Esophagus muscularis mucosa (tissue), 4 donors: ENCODE results near the gene PCDHGC3. TPM values are rescaled to one million over a fixed set of nuclear protein-coding genes. Genes with fewer than 3 reads are reported as not detected.

Experiments used
- DNase-seq: peaks from one replicate; pipeline ENCODE4 v3.0.0-alpha.2; 2017; ENCODE audit errors: extremely low spot score
- H3K27ac ChIP-seq, 4 donors: fragments of 200-600 bp; sonication (generic); replicated peaks in 1 of 4; 1 replicate in 3 of 4; 2 replicates in 1 of 4; pipeline ENCODE4 v1.5.1; 2016 to 2019; ENCODE audit warnings: mild to moderate bottlenecking in 1 of 4
- H3K27me3 ChIP-seq, 4 donors: fragments of 200-600 bp; sonication (generic); one replicate each; pipeline versions ENCODE4 v1.5.1 to v1.6.0; 2016 to 2019
- H3K36me3 ChIP-seq, 4 donors: fragments of 200-600 bp; sonication (generic); one replicate each; pipeline ENCODE4 v1.5.1; 2016 to 2019
- H3K4me1 ChIP-seq, 4 donors: fragments of 200-600 bp; sonication (generic); one replicate each; pipeline ENCODE4 v1.5.1; 2016 to 2019
- H3K4me3 ChIP-seq, 4 donors: fragments of 200-600 bp; sonication (generic); 1 replicate in 2 of 4; 2 replicates in 2 of 4; pipeline ENCODE4 v1.5.1; 2016 to 2019; ENCODE audit warnings: mild to moderate bottlenecking in 4 of 4, moderate library complexity in 1 of 4
- H3K9me3 ChIP-seq, 4 donors: fragments of 200-600 bp; sonication (generic); 1 replicate in 3 of 4; 2 replicates in 1 of 4; pipeline ENCODE4 v1.5.1; 2016 to 2019
- CTCF ChIP-seq, 3 experiments: fragments of 200-600 bp in 2 of 3; fragments of 450-650 bp in 1 of 3; sonication (generic) in 2 of 3; IDR thresholded peaks; one replicate each; pipeline ENCODE4 v1.5.1; 2017 to 2019; ENCODE audit warnings: antibody characterized with exemption in 3 of 3, mild to moderate bottlenecking in 2 of 3, moderate library complexity in 1 of 3
- EP300 ChIP-seq: sonication (generic); formaldehyde crosslinking; IDR thresholded peaks from one replicate; pipeline ENCODE4 v1.6.1; 2017; ENCODE audit warnings: antibody characterized with exemption
- POLR2A ChIP-seq: fragments of 450-650 bp; IDR thresholded peaks from one replicate; pipeline ENCODE4 v1.6.1; 2017; ENCODE audit warnings: antibody characterized with exemption, moderate library complexity, mild to moderate bottlenecking, low read depth
- POLR2AphosphoS5 ChIP-seq, 2 donors: sonication (generic); formaldehyde crosslinking; IDR thresholded peaks; one replicate each; pipeline ENCODE4 v1.6.1; 2017; ENCODE audit warnings: antibody characterized with exemption in 2 of 2
- WGBS: methylation state at CpG from one replicate; pipeline ENCODE4 v1.1.5; 2018; 5-methylcytosine and 5-hydroxymethylcytosine counted together
- intact Hi-C: fragments of 100-400 bp; cut with DNase I; formaldehyde crosslinking; loops from one replicate; pipeline ENCODE4 v1.15.1; 2023
- total RNA-seq, 4 donors: library from RNA; depleted of rRNA; stranded (reverse); fragments of >200 nt; gene quantifications; one replicate each; pipeline versions ENCODE4 v1.1.0 to v1.2.1, GENCODE V29; 2016

Gene PCDHGC3
- total RNA-seq, 4 donors from 2014 or later = 56.5 to 81.1 (median 65.5) TPM

GRCh38 chr5:141488591-141489561 lies 13.1 kb downstream of the PCDHGC3 start, which contains the start of gene PCDHGC5:
PCDHGC5 (plus strand) TSS chr5:141489081; CDS start chr5:141489241, 160 bp downstream.
- DNase-seq = no peak
- Histone ChIP-seq H3K36me3 (peaks cover 0 to 50% (median 37%) of the 10 kb centered on the region in 4 donors), H3K27me3 (no peaks in the 10 kb centered on the region), H3K4me3 (no peak within 1 kb of the TSS), H3K9me3 (no peaks in the 10 kb centered on the region), H3K27ac (no peak within 1 kb of the TSS), H3K4me1 (peaks cover 36 to 74% (median 70%) of the 10 kb centered on the region in 4 donors)
- intact Hi-C loops = no loop called here
- no peak for TF ChIP-seq EP300
- no peak for TF ChIP-seq POLR2AphosphoS5 (IDR thresholded peaks at IDR 0.05)
- no peak for TF ChIP-seq POLR2A
- TF ChIP-seq CTCF (IDR thresholded peaks at IDR 0.05) = no peak
- WGBS = 69% methylated on average over 13 of the region's 14 CpGs

- H3K27me3 ChIP-seq = no peaks in the 10 kb centered on the region
- H3K4me3 ChIP-seq = no peak overlapping the region
- intact Hi-C loops = no loop called here
- WGBS = 92% methylated on average over 8 of the region's 10 CpGs
- peaks cover 29 to 74% (median 70%) of the 10 kb centered on the region in 4 donors for H3K4me1 ChIP-seq
- no peak for DNase-seq
- no peaks in the 10 kb centered on the region for H3K9me3 ChIP-seq
- H3K36me3 ChIP-seq = peaks cover 0 to 53% (median 40%) of the 10 kb centered on the region in 4 donors
- TF ChIP-seq EP300 (no peak), CTCF (IDR thresholded peaks at IDR 0.05) (no peak), POLR2A (no peak), POLR2AphosphoS5 (IDR thresholded peaks at IDR 0.05) (no peak)
- H3K27ac ChIP-seq = no peak overlapping the region
These were observed 14.1 kb downstream of the PCDHGC3 start for GRCh38 chr5:141489841-141490240.

- peaks cover 26 to 73% (median 70%) of the 10 kb centered on the region in 4 donors for H3K4me1 ChIP-seq
These were observed 14.5 kb downstream of the PCDHGC3 start for GRCh38 chr5:141490271-141490670.

GRCh38 chr5:141490771-141491170 lies 15.0 kb downstream of the PCDHGC3 start:
- H3K27me3 ChIP-seq = no peaks in the 10 kb centered on the region
- H3K4me3 ChIP-seq = no peak overlapping the region
- H3K36me3 ChIP-seq = peaks cover 0 to 60% (median 46%) of the 10 kb centered on the region in 4 donors
- WGBS = 90% methylated on average over 9 of the region's 13 CpGs
- no peak for TF ChIP-seq EP300
- TF ChIP-seq POLR2A = no peak
- no peak for TF ChIP-seq POLR2AphosphoS5 (IDR thresholded peaks at IDR 0.05)
- TF ChIP-seq CTCF (IDR thresholded peaks at IDR 0.05) = no peak
- no peaks in the 10 kb centered on the region for H3K9me3 ChIP-seq
- H3K27ac ChIP-seq = no peak overlapping the region
- H3K4me1 ChIP-seq = peaks cover 26 to 68% (median 66%) of the 10 kb centered on the region in 4 donors
- no peak for DNase-seq
- intact Hi-C loops = no loop called here

More at GRCh38 chr5:141490271-141490670, 14.5 kb downstream of the PCDHGC3 start:
- WGBS = 95% methylated on average over 10 of the region's 10 CpGs
- no peak for DNase-seq
- no peak overlapping the region for H3K27ac ChIP-seq
- TF ChIP-seq CTCF (IDR thresholded peaks at IDR 0.05) (no peak), EP300 (no peak), POLR2AphosphoS5 (IDR thresholded peaks at IDR 0.05) (no peak), POLR2A (no peak)
- H3K9me3 ChIP-seq = no peaks in the 10 kb centered on the region
- no peaks in the 10 kb centered on the region for H3K27me3 ChIP-seq
- no peak overlapping the region for H3K4me3 ChIP-seq
- intact Hi-C loops = no loop called here
- H3K36me3 ChIP-seq = peaks cover 0 to 57% (median 44%) of the 10 kb centered on the region in 4 donors
